ENCODE results near the gene TARBP1.

DNA sequence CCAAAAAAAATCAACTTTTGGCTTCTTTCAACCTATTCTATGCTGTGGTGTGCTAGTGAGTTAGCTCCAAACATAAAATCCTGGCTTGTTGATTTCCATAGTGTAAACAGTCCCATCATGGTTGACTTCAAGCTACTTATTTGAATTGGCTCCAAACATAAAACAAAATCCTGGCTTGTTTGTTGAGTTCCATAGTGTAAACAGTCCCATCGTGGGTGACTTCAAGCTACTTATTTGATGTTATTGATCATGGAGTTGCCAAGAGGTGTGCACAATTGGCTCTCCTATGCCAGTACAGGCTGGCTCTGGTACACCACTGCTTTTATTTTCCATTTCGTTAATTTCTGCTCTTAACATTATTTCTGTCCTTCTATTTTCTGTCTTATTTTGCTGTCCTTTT lies 107.6 kb downstream of the TARBP1 start:
- TF ChIP-seq, protein P1, sequence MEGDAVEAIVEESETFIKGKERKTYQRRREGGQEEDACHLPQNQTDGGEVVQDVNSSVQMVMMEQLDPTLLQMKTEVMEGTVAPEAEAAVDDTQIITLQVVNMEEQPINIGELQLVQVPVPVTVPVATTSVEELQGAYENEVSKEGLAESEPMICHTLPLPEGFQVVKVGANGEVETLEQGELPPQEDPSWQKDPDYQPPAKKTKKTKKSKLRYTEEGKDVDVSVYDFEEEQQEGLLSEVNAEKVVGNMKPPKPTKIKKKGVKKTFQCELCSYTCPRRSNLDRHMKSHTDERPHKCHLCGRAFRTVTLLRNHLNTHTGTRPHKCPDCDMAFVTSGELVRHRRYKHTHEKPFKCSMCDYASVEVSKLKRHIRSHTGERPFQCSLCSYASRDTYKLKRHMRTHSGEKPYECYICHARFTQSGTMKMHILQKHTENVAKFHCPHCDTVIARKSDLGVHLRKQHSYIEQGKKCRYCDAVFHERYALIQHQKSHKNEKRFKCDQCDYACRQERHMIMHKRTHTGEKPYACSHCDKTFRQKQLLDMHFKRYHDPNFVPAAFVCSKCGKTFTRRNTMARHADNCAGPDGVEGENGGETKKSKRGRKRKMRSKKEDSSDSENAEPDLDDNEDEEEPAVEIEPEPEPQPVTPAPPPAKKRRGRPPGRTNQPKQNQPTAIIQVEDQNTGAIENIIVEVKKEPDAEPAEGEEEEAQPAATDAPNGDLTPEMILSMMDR (IDR thresholded peaks at IDR 0.05; ENCODE audit: insufficient read depth, low read depth, low read length) = no peak
- TF ChIP-seq EZH2 (IDR thresholded peaks at IDR 0.05; ENCODE audit: insufficient read depth, low read length) = no peak
